A204.1 (cell line): ENCODE measurements around the gene SETBP1.

Source experiments
- FAIRE-seq: peaks from 2 replicates; lab custom pipeline; 2012; peaks lifted over from hg19 to GRCh38; lab: Jason Lieb, UNC

SETBP1 gene

GRCh38 chr18:44761812-44762211, 81.1 kb downstream of the SETBP1 start:
- no peak for FAIRE-seq

- FAIRE-seq, result no peak
These were observed 82.6 kb downstream of the SETBP1 start for GRCh38 chr18:44763327-44763726.

- FAIRE-seq, result no peak
These were observed 84.2 kb downstream of the SETBP1 start for GRCh38 chr18:44764863-44765262.

GRCh38 chr18:44765456-44765855, 84.8 kb downstream of the SETBP1 start:
- FAIRE-seq, result no peak

- FAIRE-seq, result no peak
These were observed 85.8 kb downstream of the SETBP1 start for GRCh38 chr18:44766450-44766849.

GRCh38 chr18:44767807-44768206, 87.1 kb downstream of the SETBP1 start:
- FAIRE-seq, result no peak

GRCh38 chr18:44770641-44771040, 90.0 kb downstream of the SETBP1 start:
- FAIRE-seq, result no peak

- no peak for FAIRE-seq
These were observed 90.9 kb downstream of the SETBP1 start for GRCh38 chr18:44771572-44771955.

- no peak for FAIRE-seq
These were observed 91.5 kb downstream of the SETBP1 start for GRCh38 chr18:44771956-44772917.

GRCh38 chr18:44773640-44774155, 93.0 kb downstream of the SETBP1 start:
- FAIRE-seq, result no peak

GRCh38 chr18:44774191-44774590, 93.5 kb downstream of the SETBP1 start:
- FAIRE-seq, result no peak

- FAIRE-seq, result no peak
These were observed 96.9 kb downstream of the SETBP1 start for GRCh38 chr18:44777457-44778192.

- no peak for FAIRE-seq
These were observed 98.1 kb downstream of the SETBP1 start for GRCh38 chr18:44778788-44779187.

GRCh38 chr18:44779753-44780292, 99.1 kb downstream of the SETBP1 start:
- FAIRE-seq, result no peak

GRCh38 chr18:44781886-44782285, 101.2 kb downstream of the SETBP1 start:
- no peak for FAIRE-seq

- FAIRE-seq, result no peak
These were observed 101.9 kb downstream of the SETBP1 start for GRCh38 chr18:44782617-44783016.

GRCh38 chr18:44783371-44783770, 102.7 kb downstream of the SETBP1 start:
- no peak for FAIRE-seq

GRCh38 chr18:44786257-44786656, 105.6 kb downstream of the SETBP1 start:
- no peak for FAIRE-seq

GRCh38 chr18:44786688-44787087, 106.0 kb downstream of the SETBP1 start:
- FAIRE-seq, result no peak

GRCh38 chr18:44788334-44788733, 107.6 kb downstream of the SETBP1 start:
- no peak for FAIRE-seq

GRCh38 chr18:44789710-44790109, 109.0 kb downstream of the SETBP1 start:
- no peak for FAIRE-seq

GRCh38 chr18:44790860-44791259, 110.2 kb downstream of the SETBP1 start:
- FAIRE-seq, result no peak

- FAIRE-seq, result no peak
These were observed 110.8 kb downstream of the SETBP1 start for GRCh38 chr18:44791520-44791919.
